ENCODE data around the gene BMS1. TPM values are rescaled to one million over a fixed set of nuclear protein-coding genes. Genes with fewer than 3 reads are reported as not detected.
"Not testable (repeated sequence)": the region's sequence is repeated elsewhere in the genome, so short reads cannot be mapped to it uniquely, and the experiment has no call there.

BMS1 gene
- total and polyA plus RNA-seq, 2 of the 8 experiments (the other 6 are each of a cell fraction or from before 2014, with no cell fraction given): 3.7 to 34.6 TPM

- H3K9ac ChIP-seq (replicated peaks in 1 of 4; ENCODE audit: extremely low read depth in 1 of 4, low read depth in 3 of 4, low read length in 3 of 4); H4K91ac ChIP-seq (replicated peaks; ENCODE audit: insufficient read length, low read length); H3K18ac ChIP-seq (ENCODE audit: extremely low read depth, low read length); H2BK15ac ChIP-seq (ENCODE audit: low read length); H3K27ac ChIP-seq (ENCODE audit: low read depth, low read length); H3K79me2 ChIP-seq (ENCODE audit: control insufficient read depth in 1 of 2, insufficient read depth in 2 of 2, low read length in 2 of 2); H3K4me2 ChIP-seq (ENCODE audit: insufficient read depth in 1 of 2, low read depth in 2 of 2, low read length in 2 of 2); H3K4ac ChIP-seq (replicated peaks; ENCODE audit: insufficient read length, low read depth, low read length); H4K8ac ChIP-seq (ENCODE audit: extremely low read depth, insufficient read depth, low read length); H3K4me1 ChIP-seq (replicated peaks in 1 of 4; ENCODE audit: control insufficient read depth in 3 of 4, insufficient read depth in 4 of 4, low read length in 3 of 4); H3K14ac ChIP-seq (ENCODE audit: insufficient read length); H3K36me3 ChIP-seq (ENCODE audit: control insufficient read depth in 2 of 4, insufficient read depth in 4 of 4, low read length in 3 of 4); DNase-seq (ENCODE audit: low read depth in 1 of 2, low spot score in 2 of 2); H2BK5ac ChIP-seq (ENCODE audit: low read depth, low read length); H4K5ac ChIP-seq (ENCODE audit: insufficient read length, low read depth, low read length); H3K27me3 ChIP-seq (replicated peaks in 1 of 4; ENCODE audit: control insufficient read depth in 3 of 4, extremely low read depth in 1 of 4, insufficient read depth in 3 of 4, low read length in 3 of 4); H3K56ac ChIP-seq (replicated peaks; ENCODE audit: insufficient read length, low read depth, low read length); POLR2A ChIA-PET (ENCODE audit: partially characterized antibody); H4K20me1 ChIP-seq (replicated peaks in 1 of 2; ENCODE audit: control insufficient read depth in 1 of 2, insufficient read depth in 2 of 2, low read length in 2 of 2); H2BK20ac ChIP-seq (ENCODE audit: low read length); H3K23ac ChIP-seq (ENCODE audit: insufficient read length); H2AFZ ChIP-seq (ENCODE audit: low read length); H3K4me3 ChIP-seq (ENCODE audit: extremely low read depth in 1 of 4, insufficient read depth in 2 of 4, low read depth in 3 of 4, low read length in 4 of 4); H2BK120ac ChIP-seq (replicated peaks; ENCODE audit: low read depth, low read length); H2AK5ac ChIP-seq (ENCODE audit: low read depth, low read length); H2BK12ac ChIP-seq (ENCODE audit: low read depth, low read length); H3K79me1 ChIP-seq (ENCODE audit: low read depth, low read length); H3K23me2 ChIP-seq (ENCODE audit: low read depth, low read length); FAIRE-seq: not testable (repeated sequence)
- H3K9me3 ChIP-seq (ENCODE audit: insufficient read depth in 2 of 2, low read depth in 1 of 2, low read length in 1 of 2): peaks cover 15 to 21% of the 10 kb centered on the region in 2 experiments
- CTCF ChIA-PET (ENCODE audit: partially characterized antibody): interaction anchor here (0.9 kb wide), 1 partner anchor 262 kb away, joined by 3 read pairs; no protein-coding TSS in a partner anchor
- WGBS, 2 experiments (ENCODE audit: extremely low coverage in 1 of 2, insufficient coverage in 1 of 2, insufficient read length in 1 of 2, insufficient replicate concordance in 2 of 2, low coverage in 1 of 2, low lambda C conversion rate in 2 of 2, missing lambda C conversion rate in 1 of 2): no CpG with 5 or more reads among the region's 28 CpGs
Measured at GRCh38 chr10:42847261-42847660, 64.7 kb downstream of the BMS1 start.
